SK-N-SH (cell line): ENCODE measurements around the gene LIPJ.
A peak's percentile ranks its signal among the peaks of the same experiment; 100 is the strongest.

Experiments used
- ELF1 ChIP-seq: IDR thresholded peaks from 2 replicates; pipeline ENCODE4 v1.4.0; 2012
- JUND ChIP-seq: IDR thresholded peaks from 2 replicates; pipeline ENCODE4 v1.4.0; 2012
- RAD21 ChIP-seq: IDR thresholded peaks from 2 replicates; pipeline ENCODE4 v1.6.1; 2012; ENCODE audit warnings: mild to moderate bottlenecking, low read length
- TF ChIP-seq, protein P1 (sequence below): fragments of 200-600 bp; sonication (generic); IDR thresholded peaks from 2 replicates; pipeline ENCODE4 v1.6.1; 2017; ENCODE audit warnings: antibody characterized with exemption, mild to moderate bottlenecking, moderate library complexity

DNA sequence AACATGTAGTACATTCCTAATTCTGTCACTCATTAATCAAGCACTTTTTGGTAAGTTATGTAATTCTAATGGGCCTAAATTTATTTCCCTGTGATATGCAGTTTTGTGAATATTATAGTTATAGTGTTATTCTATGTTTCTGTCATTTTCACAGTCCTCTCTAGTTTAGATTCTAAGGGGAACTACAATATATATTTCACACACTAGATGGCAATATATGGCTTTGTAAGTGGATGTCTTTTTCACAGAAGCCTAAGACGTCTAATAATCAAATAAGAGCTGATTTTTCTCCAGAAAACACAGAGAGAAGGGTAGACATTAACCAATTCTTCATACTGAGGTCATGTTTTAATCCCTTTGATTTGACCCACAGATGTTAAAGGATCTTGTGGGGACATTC, 21.5 kb upstream of the LIPJ start:
- TF ChIP-seq, protein P1, sequence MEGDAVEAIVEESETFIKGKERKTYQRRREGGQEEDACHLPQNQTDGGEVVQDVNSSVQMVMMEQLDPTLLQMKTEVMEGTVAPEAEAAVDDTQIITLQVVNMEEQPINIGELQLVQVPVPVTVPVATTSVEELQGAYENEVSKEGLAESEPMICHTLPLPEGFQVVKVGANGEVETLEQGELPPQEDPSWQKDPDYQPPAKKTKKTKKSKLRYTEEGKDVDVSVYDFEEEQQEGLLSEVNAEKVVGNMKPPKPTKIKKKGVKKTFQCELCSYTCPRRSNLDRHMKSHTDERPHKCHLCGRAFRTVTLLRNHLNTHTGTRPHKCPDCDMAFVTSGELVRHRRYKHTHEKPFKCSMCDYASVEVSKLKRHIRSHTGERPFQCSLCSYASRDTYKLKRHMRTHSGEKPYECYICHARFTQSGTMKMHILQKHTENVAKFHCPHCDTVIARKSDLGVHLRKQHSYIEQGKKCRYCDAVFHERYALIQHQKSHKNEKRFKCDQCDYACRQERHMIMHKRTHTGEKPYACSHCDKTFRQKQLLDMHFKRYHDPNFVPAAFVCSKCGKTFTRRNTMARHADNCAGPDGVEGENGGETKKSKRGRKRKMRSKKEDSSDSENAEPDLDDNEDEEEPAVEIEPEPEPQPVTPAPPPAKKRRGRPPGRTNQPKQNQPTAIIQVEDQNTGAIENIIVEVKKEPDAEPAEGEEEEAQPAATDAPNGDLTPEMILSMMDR = peak; percentile 76
- TF ChIP-seq ELF1 = no peak
- peak; percentile 87 for TF ChIP-seq RAD21
- no peak for TF ChIP-seq JUND
